Peyer's patch (tissue), 4 donors: ENCODE data around the gene ZFP36L2.

Source experiments
- CTCF ChIP-seq, 6 experiments: fragments of 450-650 bp in 4 of 6; fragments of 200-600 bp in 2 of 6; sonication (generic) in 1 of 6; IDR thresholded peaks; one replicate each; pipeline ENCODE4 v1.5.1; 2017 to 2019; ENCODE audit warnings: antibody characterized with exemption in 6 of 6, mild to moderate bottlenecking in 3 of 6, moderate library complexity in 1 of 6
- POLR2A ChIP-seq, 2 donors: fragments of 450-650 bp; IDR thresholded peaks; one replicate each; pipeline ENCODE4 v1.5.1; 2017; ENCODE audit warnings: antibody characterized with exemption in 2 of 2, mild to moderate bottlenecking in 2 of 2, moderate library complexity in 2 of 2

- TF ChIP-seq CTCF (IDR thresholded peaks at IDR 0.05) (no peak), POLR2A (IDR thresholded peaks at IDR 0.05) (no peak)
These were observed 1.9 kb upstream of the ZFP36L2 start for GRCh38 chr2:43228321-43228751.
